Activated CD4-positive, alpha-beta memory T cell treated with anti-CD3 and anti-CD28 coated beads for 36 hours (primary cell): ENCODE measurements around the gene XYLT2. TPM values are rescaled to one million over a fixed set of nuclear protein-coding genes. Genes with fewer than 3 reads are reported as not detected.
"Not testable (repeated sequence)": the region's sequence is repeated elsewhere in the genome, so short reads cannot be mapped to it uniquely, and the experiment has no call there.

ENCODE experiments used
- CTCF ChIA-PET: fragments of 350-600 bp; sonication (Branson Sonifier 250); formaldehyde crosslinking; loops from one replicate; lab custom pipeline; 2021; ENCODE audit warnings: antibody characterized with exemption, inconsistent platforms; lab: Charles Lee
- POLR2A ChIA-PET: fragments of 350-600 bp; sonication (Branson Sonifier 250); formaldehyde crosslinking; loops from one replicate; lab custom pipeline; 2021; ENCODE audit warnings: antibody characterized with exemption; lab: Charles Lee
- DNase-seq: peaks from one replicate; pipeline ENCODE4 v3.0.0-alpha.2; 2020
- H3K27ac Mint-ChIP-seq: one replicate; pipeline ENCODE4 v1.8.0; 2021; ENCODE audit warnings: mixed read lengths
- H3K27me3 Mint-ChIP-seq: one replicate; pipeline ENCODE4 v1.8.0; 2021; ENCODE audit warnings: mixed read lengths
- H3K36me3 Mint-ChIP-seq: one replicate; pipeline ENCODE4 v1.8.0; 2021; ENCODE audit warnings: mixed read lengths
- H3K4me1 Mint-ChIP-seq: one replicate; pipeline ENCODE4 v1.8.0; 2021; ENCODE audit warnings: low read depth, mixed read lengths
- H3K4me3 Mint-ChIP-seq: one replicate; pipeline ENCODE4 v1.8.0; 2021; ENCODE audit warnings: mild to moderate bottlenecking, mixed read lengths
- H3K9me3 Mint-ChIP-seq: one replicate; pipeline ENCODE4 v1.8.0; 2021; ENCODE audit warnings: mixed read lengths
- intact Hi-C: fragments of 100-400 bp; cut with micrococcal nuclease; formaldehyde crosslinking; loops from one replicate; pipeline ENCODE4 v1.15.1; 2023
- total RNA-seq, 2 experiments: library from RNA; stranded (reverse); gene quantifications; one replicate each; pipeline ENCODE4 v1.2.3, GENCODE V29; 2021

XYLT2 gene
- total RNA-seq, 2 experiments from 2014 or later: 41.3 to 43.3 TPM

- H3K27ac Mint-ChIP-seq: peak overlapping the region; percentile 82
- ChIA-PET CTCF (interaction anchor here (0.7 to 5.5 kb wide), 37 partner anchors 8 to 446 kb away, joined by 3 to 79 read pairs (median 5); partner anchors contain the start of genes ACSF2, COL1A1, EME1 and MRPL27), POLR2A (interaction anchor here (0.8 to 3.1 kb wide), 14 partner anchors 24 to 323 kb away, joined by 3 to 17 read pairs (median 4); partner anchors contain the start of genes EME1, LUC7L3, MRPL27 and RSAD1)
- intact Hi-C loops: loop anchor here (1.0 to 5.0 kb wide), 3 partner anchors 24 to 83 kb away; partner anchors contain the start of genes EME1 and MRPL27
- peaks cover 27% of the 10 kb centered on the region for H3K4me1 Mint-ChIP-seq
- H3K9me3 Mint-ChIP-seq: peaks cover 5% of the 10 kb centered on the region
- H3K4me3 Mint-ChIP-seq: peak overlapping the region; percentile 94
- peak; percentile 38 for DNase-seq
- H3K27me3 Mint-ChIP-seq: no peaks in the 10 kb centered on the region
- H3K36me3 Mint-ChIP-seq: peaks cover 30% of the 10 kb centered on the region
Measured at GRCh38 chr17:50396261-50397110, 50.6 kb downstream of the XYLT2 start.

GRCh38 chr17:50397111-50397918 lies 51.4 kb downstream of the XYLT2 start, which contains the start of gene LRRC59:
LRRC59 (minus strand) TSS chr17:50397523; CDS start chr17:50397317, 206 bp downstream.
- Mint-ChIP-seq H3K9me3 (peaks cover 5% of the 10 kb centered on the region), H3K27ac (peak within 1 kb of the TSS; percentile 82), H3K4me3 (peak within 1 kb of the TSS; percentile 94), H3K4me1 (peaks cover 27% of the 10 kb centered on the region), H3K36me3 (peaks cover 28% of the 10 kb centered on the region), H3K27me3 (no peaks in the 10 kb centered on the region)
- ChIA-PET POLR2A (interaction anchor here (0.7 to 3.1 kb wide), 14 partner anchors 9 to 322 kb away, joined by 3 to 17 read pairs (median 4); partner anchors contain the start of genes EME1, LUC7L3, MRPL27 and RSAD1), CTCF (interaction anchor here (0.7 to 5.5 kb wide), 41 partner anchors 8 to 445 kb away, joined by 3 to 79 read pairs (median 5); partner anchors contain the start of genes ACSF2, COL1A1, EME1 and MRPL27)
- intact Hi-C loops: loop anchor here (2.0 to 5.0 kb wide), 2 partner anchors 25 to 35 kb away; partner anchors contain the start of genes EME1 and MRPL27
- DNase-seq: peak; percentile 95

- no peak for DNase-seq
- H3K27me3 Mint-ChIP-seq: no peaks in the 10 kb centered on the region
- peaks cover 5% of the 10 kb centered on the region for H3K9me3 Mint-ChIP-seq
- intact Hi-C loops: loop anchor here (2.0 to 5.0 kb wide), 2 partner anchors 25 to 36 kb away; partner anchors contain the start of genes EME1 and MRPL27
- peaks cover 27% of the 10 kb centered on the region for H3K4me1 Mint-ChIP-seq
- ChIA-PET POLR2A (interaction anchor here (0.7 to 3.1 kb wide), 10 partner anchors 9 to 321 kb away, joined by 3 to 17 read pairs (median 4); partner anchors contain the start of genes EME1, LUC7L3, MRPL27 and RSAD1), CTCF (interaction anchor here (0.7 to 5.5 kb wide), 34 partner anchors 9 to 444 kb away, joined by 3 to 79 read pairs (median 5); partner anchors contain the start of genes ACSF2, COL1A1, EME1 and LUC7L3)
- H3K36me3 Mint-ChIP-seq: peaks cover 24% of the 10 kb centered on the region
- H3K4me3 Mint-ChIP-seq: peak overlapping the region; percentile 94
- peak overlapping the region; percentile 80 for H3K27ac Mint-ChIP-seq
Measured at GRCh38 chr17:50397919-50398285, 52.0 kb downstream of the XYLT2 start.

GRCh38 chr17:50398672-50399071 lies 52.7 kb downstream of the XYLT2 start:
- Mint-ChIP-seq H3K36me3 (peaks cover 17% of the 10 kb centered on the region), H3K4me1 (peaks cover 25% of the 10 kb centered on the region)
- intact Hi-C loops: loop anchor here (5.0 kb wide), 1 partner anchor 36 kb away; no protein-coding TSS in a partner anchor
- ChIA-PET CTCF (interaction anchor here (0.9 to 5.5 kb wide), 9 partner anchors 9 to 321 kb away, joined by 3 to 79 read pairs (median 19); partner anchors contain the start of genes ACSF2, LUC7L3, RSAD1 and XYLT2), POLR2A (interaction anchor here (2.6 to 3.1 kb wide), 2 partner anchors 28 to 37 kb away, joined by 12 read pairs; no protein-coding TSS in a partner anchor)
- not testable (repeated sequence) for H3K27ac Mint-ChIP-seq, H3K27me3 Mint-ChIP-seq, DNase-seq, H3K4me3 Mint-ChIP-seq, H3K9me3 Mint-ChIP-seq

GRCh38 chr17:50399591-50399990 lies 53.7 kb downstream of the XYLT2 start:
- POLR2A ChIA-PET: interaction anchor here (0.9 kb wide), 1 partner anchor 26 kb away, joined by 4 read pairs; the partner anchor contains the start of genes EME1 and MRPL27
- not testable (repeated sequence) for DNase-seq
- intact Hi-C loops: loop anchor here (5.0 kb wide), 1 partner anchor 37 kb away; no protein-coding TSS in a partner anchor

GRCh38 chr17:50405351-50405750 lies 59.4 kb downstream of the XYLT2 start:
- H3K27ac Mint-ChIP-seq, H3K9me3 Mint-ChIP-seq, H3K36me3 Mint-ChIP-seq, H3K4me3 Mint-ChIP-seq, POLR2A ChIA-PET, H3K4me1 Mint-ChIP-seq, DNase-seq, intact Hi-C loops: not testable (repeated sequence)
- CTCF ChIA-PET: interaction anchor here (1.9 kb wide), 1 partner anchor 8 kb away, joined by 5 read pairs; the partner anchor contains the start of gene LRRC59
- H3K27me3 Mint-ChIP-seq: peaks cover 10% of the 10 kb centered on the region

More at GRCh38 chr17:50399591-50399990, 53.7 kb downstream of the XYLT2 start:
- CTCF ChIA-PET: interaction anchor here (0.8 to 5.5 kb wide), 3 partner anchors 12 to 53 kb away, joined by 4 to 79 read pairs (median 4); partner anchors contain the start of gene XYLT2
- H3K4me1 Mint-ChIP-seq: peaks cover 20% of the 10 kb centered on the region
- H3K27me3 Mint-ChIP-seq, H3K9me3 Mint-ChIP-seq, H3K27ac Mint-ChIP-seq, H3K4me3 Mint-ChIP-seq: not testable (repeated sequence)
- H3K36me3 Mint-ChIP-seq: peaks cover 12% of the 10 kb centered on the region

GRCh38 chr17:50406578-50406977 lies 60.7 kb downstream of the XYLT2 start:
- POLR2A ChIA-PET: no interaction called here
- H3K27ac Mint-ChIP-seq: no peak overlapping the region
- peaks cover 10% of the 10 kb centered on the region for H3K27me3 Mint-ChIP-seq
- H3K9me3 Mint-ChIP-seq: no peaks in the 10 kb centered on the region
- CTCF ChIA-PET: interaction anchor here (1.9 kb wide), 1 partner anchor 9 kb away, joined by 18 read pairs; the partner anchor contains the start of gene LRRC59
- intact Hi-C loops: no loop called here
- no peak overlapping the region for H3K4me3 Mint-ChIP-seq
- no peak for DNase-seq
- no peaks in the 10 kb centered on the region for H3K36me3 Mint-ChIP-seq
- no peaks in the 10 kb centered on the region for H3K4me1 Mint-ChIP-seq

GRCh38 chr17:50407921-50408320 lies 62.0 kb downstream of the XYLT2 start:
- Mint-ChIP-seq H3K4me1 (no peaks in the 10 kb centered on the region), H3K4me3 (no peak overlapping the region), H3K27me3 (peaks cover 10% of the 10 kb centered on the region), H3K9me3 (no peaks in the 10 kb centered on the region), H3K27ac (no peak overlapping the region), H3K36me3 (no peaks in the 10 kb centered on the region)
- no peak for DNase-seq
- ChIA-PET POLR2A (no interaction called here), CTCF (interaction anchor here (1.9 kb wide), 1 partner anchor 10 kb away, joined by 18 read pairs; the partner anchor contains the start of gene LRRC59)
- intact Hi-C loops: no loop called here
